Esophagus muscularis mucosa (tissue), 4 donors: ENCODE results near the gene UMPS. TPM values are rescaled to one million over a fixed set of nuclear protein-coding genes. Genes with fewer than 3 reads are reported as not detected.

ENCODE experiments used
- DNase-seq: peaks from one replicate; pipeline ENCODE4 v3.0.0-alpha.2; 2017; ENCODE audit errors: extremely low spot score
- H3K27ac ChIP-seq, 4 donors: fragments of 200-600 bp; sonication (generic); replicated peaks in 1 of 4; 1 replicate in 3 of 4; 2 replicates in 1 of 4; pipeline ENCODE4 v1.5.1; 2016 to 2019; ENCODE audit warnings: mild to moderate bottlenecking in 1 of 4
- H3K27me3 ChIP-seq, 4 donors: fragments of 200-600 bp; sonication (generic); one replicate each; pipeline versions ENCODE4 v1.5.1 to v1.6.0; 2016 to 2019
- H3K36me3 ChIP-seq, 4 donors: fragments of 200-600 bp; sonication (generic); one replicate each; pipeline ENCODE4 v1.5.1; 2016 to 2019
- H3K4me1 ChIP-seq, 4 donors: fragments of 200-600 bp; sonication (generic); one replicate each; pipeline ENCODE4 v1.5.1; 2016 to 2019
- H3K4me3 ChIP-seq, 4 donors: fragments of 200-600 bp; sonication (generic); 1 replicate in 2 of 4; 2 replicates in 2 of 4; pipeline ENCODE4 v1.5.1; 2016 to 2019; ENCODE audit warnings: mild to moderate bottlenecking in 4 of 4, moderate library complexity in 1 of 4
- H3K9me3 ChIP-seq, 4 donors: fragments of 200-600 bp; sonication (generic); 1 replicate in 3 of 4; 2 replicates in 1 of 4; pipeline ENCODE4 v1.5.1; 2016 to 2019
- CTCF ChIP-seq, 3 experiments: fragments of 200-600 bp in 2 of 3; fragments of 450-650 bp in 1 of 3; sonication (generic) in 2 of 3; IDR thresholded peaks; one replicate each; pipeline ENCODE4 v1.5.1; 2017 to 2019; ENCODE audit warnings: antibody characterized with exemption in 3 of 3, mild to moderate bottlenecking in 2 of 3, moderate library complexity in 1 of 3
- EP300 ChIP-seq: sonication (generic); formaldehyde crosslinking; IDR thresholded peaks from one replicate; pipeline ENCODE4 v1.6.1; 2017; ENCODE audit warnings: antibody characterized with exemption
- POLR2A ChIP-seq: fragments of 450-650 bp; IDR thresholded peaks from one replicate; pipeline ENCODE4 v1.6.1; 2017; ENCODE audit warnings: antibody characterized with exemption, moderate library complexity, mild to moderate bottlenecking, low read depth
- POLR2AphosphoS5 ChIP-seq, 2 donors: sonication (generic); formaldehyde crosslinking; IDR thresholded peaks; one replicate each; pipeline ENCODE4 v1.6.1; 2017; ENCODE audit warnings: antibody characterized with exemption in 2 of 2
- WGBS: methylation state at CpG from one replicate; pipeline ENCODE4 v1.1.5; 2018; 5-methylcytosine and 5-hydroxymethylcytosine counted together
- intact Hi-C: fragments of 100-400 bp; cut with DNase I; formaldehyde crosslinking; loops from one replicate; pipeline ENCODE4 v1.15.1; 2023
- total RNA-seq, 4 donors: library from RNA; depleted of rRNA; stranded (reverse); fragments of >200 nt; gene quantifications; one replicate each; pipeline versions ENCODE4 v1.1.0 to v1.2.1, GENCODE V29; 2016

The UMPS gene
- total RNA-seq, 4 donors from 2014 or later = 9.1 to 34.3 (median 21.1) TPM

- Histone ChIP-seq H3K4me3 (no peak overlapping the region), H3K9me3 (no peaks in the 10 kb centered on the region), H3K27me3 (no peaks in the 10 kb centered on the region), H3K27ac (no peak overlapping the region), H3K4me1 (peaks cover 21 to 27% (median 22%) of the 10 kb centered on the region in 4 donors), H3K36me3 (peaks cover 39 to 71% (median 66%) of the 10 kb centered on the region in 4 donors)
- no peak for DNase-seq
- WGBS = 91% methylated on average over 16 of the region's 16 CpGs
- TF ChIP-seq POLR2AphosphoS5 (IDR thresholded peaks at IDR 0.05) (no peak), EP300 (no peak), POLR2A (no peak), CTCF (IDR thresholded peaks at IDR 0.05) (no peak)
- intact Hi-C loops = no loop called here
Observed at GRCh38 chr3:124766113-124767095, 36.2 kb downstream of the UMPS start.

- Histone ChIP-seq H3K36me3 (peaks cover 39 to 71% (median 66%) of the 10 kb centered on the region in 4 donors), H3K27ac (no peak overlapping the region), H3K27me3 (no peaks in the 10 kb centered on the region), H3K4me3 (no peak overlapping the region), H3K9me3 (no peaks in the 10 kb centered on the region), H3K4me1 (peaks cover 22 to 27% (median 25%) of the 10 kb centered on the region in 4 donors)
- intact Hi-C loops = no loop called here
- TF ChIP-seq POLR2A = no peak
- no peak for TF ChIP-seq EP300
- TF ChIP-seq CTCF (IDR thresholded peaks at IDR 0.05) = no peak
- no peak for TF ChIP-seq POLR2AphosphoS5 (IDR thresholded peaks at IDR 0.05)
- WGBS = 91% methylated on average over 4 of the region's 5 CpGs
- DNase-seq = no peak
Observed at GRCh38 chr3:124767264-124767663, 37.0 kb downstream of the UMPS start.

GRCh38 chr3:124767691-124768090 is 37.4 kb downstream of the UMPS start:
- 95% methylated on average over 6 of the region's 6 CpGs for WGBS
- no peaks in the 10 kb centered on the region for H3K27me3 ChIP-seq
- no peak overlapping the region for H3K27ac ChIP-seq
- no peak for DNase-seq
- no peak overlapping the region for H3K4me3 ChIP-seq
- peaks cover 39 to 70% (median 64%) of the 10 kb centered on the region in 4 donors for H3K36me3 ChIP-seq
- H3K4me1 ChIP-seq = peaks cover 26 to 31% (median 29%) of the 10 kb centered on the region in 4 donors
- intact Hi-C loops = no loop called here
- no peaks in the 10 kb centered on the region for H3K9me3 ChIP-seq
- TF ChIP-seq CTCF (IDR thresholded peaks at IDR 0.05) (no peak), EP300 (no peak), POLR2A (no peak), POLR2AphosphoS5 (IDR thresholded peaks at IDR 0.05) (no peak)

- no peak for DNase-seq
- Histone ChIP-seq H3K27ac (no peak overlapping the region), H3K4me3 (no peak overlapping the region), H3K27me3 (no peaks in the 10 kb centered on the region), H3K9me3 (no peaks in the 10 kb centered on the region), H3K36me3 (peaks cover 39 to 67% (median 56%) of the 10 kb centered on the region in 4 donors), H3K4me1 (peaks cover 37 to 43% (median 40%) of the 10 kb centered on the region in 4 donors)
- intact Hi-C loops = no loop called here
- 70% methylated on average over 5 of the region's 7 CpGs for WGBS
- no peak for TF ChIP-seq EP300
- TF ChIP-seq POLR2AphosphoS5 (IDR thresholded peaks at IDR 0.05) = no peak
- peak in 1 of 3 experiments; percentile 9 for TF ChIP-seq CTCF (IDR thresholded peaks at IDR 0.05)
Observed at GRCh38 chr3:124768812-124769211, 38.6 kb downstream of the UMPS start.
